ENCODE data around the gene GADD45GIP1.
"Not testable (repeated sequence)": the region's sequence is repeated elsewhere in the genome, so short reads cannot be mapped to it uniquely, and the experiment has no call there.

The GADD45GIP1 gene

DNA sequence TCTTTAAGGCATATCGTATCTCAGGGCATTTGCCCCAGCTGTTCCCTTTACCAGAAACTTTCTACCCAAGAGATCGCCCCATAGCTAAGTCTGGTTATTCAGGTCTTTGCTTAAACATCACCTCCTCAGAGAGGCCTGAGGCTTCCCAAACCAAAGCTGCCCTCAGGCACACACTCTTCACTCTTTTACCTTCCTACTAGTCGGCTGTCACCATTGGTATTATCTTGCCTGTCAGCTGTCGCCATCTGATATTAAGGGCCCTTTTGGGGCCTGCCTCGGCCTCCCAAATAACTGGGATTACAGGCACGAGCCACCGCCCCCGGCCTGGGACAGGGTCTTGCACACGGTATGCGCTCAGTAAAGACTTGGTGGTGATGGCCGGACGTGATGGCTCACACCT is 1.0 kb downstream of the GADD45GIP1 start:
- DNase-seq = no peak

DNA sequence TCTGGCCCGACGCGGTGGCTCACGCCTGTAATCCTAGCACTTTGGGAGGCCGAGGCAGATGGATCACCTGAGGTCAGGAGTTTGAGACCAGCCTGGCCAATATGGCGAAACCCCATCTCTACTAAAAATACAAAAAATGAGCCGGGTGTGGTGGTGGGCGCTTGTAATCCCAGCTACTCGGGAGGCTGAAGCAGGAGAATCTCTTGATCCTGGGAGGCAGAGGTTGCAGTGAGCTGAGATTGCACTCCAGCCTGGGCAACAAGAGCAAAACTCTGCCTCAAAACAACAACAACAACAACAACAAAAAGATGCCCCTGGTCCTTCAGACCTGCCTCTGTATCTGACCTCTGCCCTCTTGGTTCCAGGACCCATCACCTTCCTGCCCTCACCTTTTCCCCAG is 1.4 kb downstream of the GADD45GIP1 start:
- not testable (repeated sequence) for DNase-seq

DNA sequence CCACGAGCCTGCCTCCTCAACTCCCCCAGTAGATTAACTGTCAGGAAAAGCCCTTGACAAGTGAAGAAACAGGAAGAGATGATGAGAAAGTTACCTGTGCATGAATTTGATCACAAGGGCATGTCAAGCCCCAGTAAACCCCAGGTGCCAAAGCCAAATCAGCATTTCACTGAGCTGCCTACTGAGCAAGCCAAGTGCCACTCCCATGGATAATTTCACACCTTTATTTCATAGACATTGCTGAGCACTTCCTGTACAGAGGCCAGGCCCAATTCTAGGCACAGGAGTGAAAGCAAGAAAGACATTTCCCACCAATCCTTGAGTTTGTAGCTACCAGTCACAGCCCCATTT is 2.4 kb downstream of the GADD45GIP1 start:
- DNase-seq = no peak

DNA sequence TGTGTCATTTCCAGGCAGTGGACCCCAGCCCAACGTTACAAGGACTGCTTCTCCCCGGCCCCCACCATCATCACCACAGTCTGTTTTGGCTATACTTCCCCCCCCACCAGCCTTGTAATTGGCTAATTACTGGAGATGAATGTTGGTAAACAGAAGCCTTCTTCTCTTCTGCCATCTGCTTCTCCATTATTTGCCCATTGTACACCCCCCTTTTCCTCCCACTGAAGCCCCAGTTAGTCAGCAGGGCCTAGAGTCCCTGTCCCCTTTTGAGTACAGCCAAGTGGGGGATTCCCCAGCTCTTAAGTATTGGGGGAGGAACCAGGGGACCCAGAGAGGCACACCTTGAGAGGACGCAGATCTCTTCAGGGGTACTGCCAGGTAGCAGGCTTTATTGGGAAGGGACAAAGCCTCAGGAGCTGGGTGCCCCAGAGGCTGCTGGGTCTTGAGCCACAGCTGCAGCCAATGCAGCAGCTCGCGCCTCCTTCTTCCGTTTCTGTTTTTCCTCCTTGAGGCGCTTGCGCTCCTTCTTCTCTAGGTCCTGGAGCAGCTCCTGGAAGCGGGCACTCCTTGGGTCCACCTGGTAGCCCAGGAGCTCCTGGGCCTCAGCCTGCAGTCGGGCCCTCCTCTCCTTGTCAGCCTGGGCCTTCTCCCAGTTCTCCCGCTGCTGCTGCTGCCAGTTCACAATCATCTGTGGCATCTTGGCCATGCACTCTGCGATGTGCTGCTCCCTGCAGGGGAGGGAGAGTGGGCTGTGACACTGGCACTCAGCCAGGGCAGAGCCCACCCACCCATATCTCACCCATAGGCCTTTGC is 3.0 kb downstream of the GADD45GIP1 start:
- DNase-seq = peak; percentile 97

DNA sequence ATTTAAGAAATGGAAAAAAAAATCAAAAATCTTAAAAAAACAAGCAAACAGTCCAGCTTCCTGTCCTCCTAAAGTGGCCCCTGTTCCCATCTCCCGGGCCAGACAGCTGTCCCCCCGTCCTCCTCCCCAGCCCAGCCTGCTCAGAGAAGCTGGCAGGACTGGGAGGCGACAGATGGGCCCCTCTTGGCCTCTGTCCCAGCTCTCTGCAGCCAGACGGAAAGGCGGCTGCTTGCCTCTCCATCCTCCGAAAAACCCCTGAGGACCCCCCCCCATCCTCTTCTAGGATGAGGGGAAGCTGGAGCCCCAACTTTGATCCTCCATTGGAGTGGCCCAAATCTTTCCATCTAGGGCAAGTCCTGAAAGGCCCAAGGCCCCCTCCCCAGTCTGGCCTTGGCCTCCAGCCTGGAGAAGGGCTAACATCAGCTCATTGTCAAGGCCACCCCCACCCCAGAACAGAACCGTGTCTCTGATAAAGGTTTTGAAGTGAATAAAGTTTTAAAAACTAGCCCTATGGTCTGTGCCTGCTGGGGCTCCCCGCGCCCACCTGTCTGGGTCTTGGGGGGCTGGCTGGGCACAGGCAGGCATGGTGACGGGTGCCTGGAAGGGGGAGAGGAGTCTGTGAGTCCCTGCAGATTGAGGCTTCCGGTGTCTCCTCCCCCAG is 3.8 kb downstream of the GADD45GIP1 start:
- peak; percentile 96 for DNase-seq

DNA sequence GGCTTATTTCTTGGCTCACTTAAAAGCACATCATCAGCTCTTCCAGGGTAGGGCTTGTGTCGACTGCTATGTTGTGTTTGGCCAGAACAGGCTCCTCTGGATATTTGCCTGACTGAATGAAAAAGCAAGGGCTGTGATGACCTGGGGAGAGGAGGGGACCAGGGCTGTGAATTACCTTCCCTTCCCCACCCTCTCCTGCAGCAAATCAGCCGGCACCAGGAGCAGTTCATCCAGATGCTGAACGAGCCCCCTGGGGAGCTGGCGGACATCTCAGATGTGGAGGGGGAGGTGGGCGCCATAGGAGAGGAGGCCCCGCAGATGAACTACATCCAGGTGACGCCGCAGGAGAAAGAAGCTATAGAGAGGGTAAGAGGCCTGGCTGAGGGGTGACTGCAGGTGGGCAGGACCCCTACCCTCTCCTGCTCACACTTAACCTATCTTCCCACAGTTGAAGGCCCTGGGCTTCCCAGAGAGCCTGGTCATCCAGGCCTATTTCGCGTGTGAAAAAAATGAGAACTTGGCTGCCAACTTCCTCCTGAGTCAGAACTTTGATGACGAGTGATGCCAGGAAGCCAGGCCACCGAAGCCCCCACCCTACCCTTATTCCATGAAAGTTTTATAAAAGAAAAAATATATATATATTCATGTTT is 4.4 kb downstream of the GADD45GIP1 start:
- DNase-seq = peak; percentile 73

DNA sequence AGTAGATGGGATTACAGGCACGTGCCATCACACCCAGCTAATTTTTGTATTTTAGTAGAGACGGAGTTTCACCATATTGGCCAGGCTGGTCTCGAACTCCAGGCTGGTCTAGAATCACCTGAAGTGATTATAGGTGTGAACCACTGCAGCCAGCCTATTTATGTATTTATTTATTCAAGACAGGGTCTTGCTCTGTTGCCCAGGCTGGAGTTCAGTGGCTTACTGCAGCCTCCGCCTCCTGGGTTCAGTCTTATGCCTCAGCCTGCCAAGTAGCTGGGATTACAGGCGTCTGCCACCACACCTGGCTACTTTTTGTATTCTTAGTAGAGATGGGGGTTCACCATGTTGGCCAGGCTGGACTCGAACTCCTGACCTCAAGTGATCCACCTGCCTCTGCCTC is 5.0 kb downstream of the GADD45GIP1 start:
- peak; percentile 53 for DNase-seq

DNA sequence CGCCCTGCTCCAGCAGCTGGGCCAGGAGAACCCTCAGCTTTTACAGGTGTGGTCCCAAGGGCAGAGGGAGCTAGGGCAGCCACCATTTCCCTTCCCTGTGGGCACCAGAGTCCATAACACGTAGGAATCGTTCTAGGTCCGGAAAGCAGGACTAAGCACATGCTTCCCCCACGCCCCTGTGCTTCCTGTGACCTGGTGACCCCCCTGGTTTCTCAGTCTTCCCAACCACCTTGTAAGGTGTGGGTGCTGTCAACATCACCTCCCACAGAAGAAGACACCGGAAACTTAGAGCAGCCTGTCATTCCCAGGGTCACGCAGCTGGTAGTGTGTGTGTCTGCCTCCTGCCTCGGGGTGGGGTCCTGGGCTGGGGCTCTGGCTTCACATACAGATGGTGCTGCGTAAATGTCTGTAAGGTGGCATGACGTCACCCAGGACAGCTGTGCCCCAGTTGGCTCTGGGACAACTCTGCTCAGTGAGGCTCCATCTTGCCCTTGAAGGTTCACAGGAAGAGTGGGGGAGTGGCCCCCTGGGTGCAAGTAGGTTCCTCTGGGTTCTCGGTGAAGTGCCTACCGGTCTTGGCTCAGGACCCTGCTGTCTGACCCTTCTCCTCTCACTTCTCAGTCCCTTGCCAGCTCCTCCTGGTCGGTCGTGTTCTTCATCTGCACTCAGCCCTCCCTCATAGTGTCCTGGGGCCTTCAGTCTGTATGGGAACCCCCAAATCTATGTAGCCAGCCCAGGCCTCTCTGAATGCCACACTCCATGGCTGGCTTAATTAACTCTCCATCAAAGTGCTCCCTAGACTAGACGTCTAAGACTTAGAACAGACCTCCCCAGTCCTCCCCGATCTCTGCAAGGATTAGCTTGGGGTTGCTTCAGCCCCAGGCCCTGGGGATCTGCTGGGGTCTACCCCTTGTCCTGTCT is 7.4 kb downstream of the GADD45GIP1 start:
- no peak for DNase-seq

DNA sequence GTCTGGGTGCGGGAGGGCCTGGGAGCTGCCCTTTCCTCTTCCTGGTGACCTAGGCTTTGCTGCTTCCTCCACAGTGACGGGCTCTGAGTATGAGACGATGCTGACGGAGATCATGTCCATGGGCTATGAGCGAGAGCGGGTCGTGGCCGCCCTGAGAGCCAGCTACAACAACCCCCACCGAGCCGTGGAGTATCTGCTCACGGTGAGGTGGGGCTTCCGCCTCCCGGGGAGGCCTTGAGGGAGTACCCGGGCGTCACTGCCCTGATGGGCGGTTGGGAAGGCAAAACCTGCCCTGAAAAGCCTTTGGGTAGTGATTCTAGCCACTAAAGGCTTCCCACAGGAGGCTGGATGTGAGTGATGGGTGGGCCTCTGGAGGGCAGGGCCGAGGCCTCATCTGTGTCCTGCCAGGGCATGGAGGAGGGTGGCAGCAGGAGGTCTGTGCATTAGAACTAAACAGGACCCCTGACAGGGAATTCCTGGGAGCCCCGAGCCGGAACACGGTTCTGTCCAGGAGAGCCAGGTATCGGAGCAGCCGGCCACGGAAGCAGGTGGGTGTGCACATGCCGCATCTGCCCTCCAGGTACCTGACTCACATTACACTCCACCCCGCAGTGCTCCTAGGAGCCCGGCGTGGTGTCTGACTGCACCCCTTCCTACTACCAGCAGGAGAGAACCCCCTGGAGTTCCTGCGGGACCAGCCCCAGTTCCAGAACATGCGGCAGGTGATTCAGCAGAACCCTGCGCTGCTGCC is 8.2 kb downstream of the GADD45GIP1 start:
- DNase-seq = no peak

DNA sequence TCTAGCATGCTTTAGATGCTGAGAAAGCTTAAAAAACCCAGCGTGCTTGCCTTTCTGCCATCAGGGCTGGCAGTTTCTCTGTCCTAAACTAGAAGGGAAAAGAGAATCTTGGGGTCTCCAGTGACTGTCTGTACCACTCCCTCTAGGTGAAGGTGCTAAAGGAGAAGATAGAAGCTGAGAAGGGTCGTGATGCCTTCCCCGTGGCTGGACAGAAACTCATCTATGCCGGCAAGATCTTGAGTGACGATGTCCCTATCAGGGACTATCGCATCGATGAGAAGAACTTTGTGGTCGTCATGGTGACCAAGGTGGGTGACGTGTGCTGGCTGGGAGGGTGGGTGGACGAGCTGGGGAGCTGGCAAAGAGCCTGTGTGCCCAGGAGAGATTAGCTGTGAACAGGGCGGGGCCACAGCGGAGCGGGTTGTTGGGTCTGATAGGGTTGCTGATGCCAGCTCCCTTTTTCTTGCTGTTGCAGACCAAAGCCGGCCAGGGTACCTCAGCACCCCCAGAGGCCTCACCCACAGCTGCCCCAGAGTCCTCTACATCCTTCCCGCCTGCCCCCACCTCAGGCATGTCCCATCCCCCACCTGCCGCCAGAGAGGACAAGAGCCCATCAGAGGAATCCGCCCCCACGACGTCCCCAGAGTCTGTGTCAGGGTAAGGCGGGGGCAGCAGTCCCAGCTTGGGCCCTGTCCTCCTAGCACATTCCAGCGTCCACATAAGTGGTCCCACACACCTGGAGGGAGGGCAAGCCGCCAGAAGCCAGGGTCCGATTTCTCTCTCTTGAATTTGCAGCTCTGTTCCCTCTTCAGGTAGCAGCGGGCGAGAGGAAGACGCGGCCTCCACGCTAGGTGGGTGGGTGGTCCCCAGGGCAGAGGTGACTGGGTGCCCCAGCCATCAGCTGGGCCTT is 9.1 kb downstream of the GADD45GIP1 start:
- DNase-seq = no peak

DNA sequence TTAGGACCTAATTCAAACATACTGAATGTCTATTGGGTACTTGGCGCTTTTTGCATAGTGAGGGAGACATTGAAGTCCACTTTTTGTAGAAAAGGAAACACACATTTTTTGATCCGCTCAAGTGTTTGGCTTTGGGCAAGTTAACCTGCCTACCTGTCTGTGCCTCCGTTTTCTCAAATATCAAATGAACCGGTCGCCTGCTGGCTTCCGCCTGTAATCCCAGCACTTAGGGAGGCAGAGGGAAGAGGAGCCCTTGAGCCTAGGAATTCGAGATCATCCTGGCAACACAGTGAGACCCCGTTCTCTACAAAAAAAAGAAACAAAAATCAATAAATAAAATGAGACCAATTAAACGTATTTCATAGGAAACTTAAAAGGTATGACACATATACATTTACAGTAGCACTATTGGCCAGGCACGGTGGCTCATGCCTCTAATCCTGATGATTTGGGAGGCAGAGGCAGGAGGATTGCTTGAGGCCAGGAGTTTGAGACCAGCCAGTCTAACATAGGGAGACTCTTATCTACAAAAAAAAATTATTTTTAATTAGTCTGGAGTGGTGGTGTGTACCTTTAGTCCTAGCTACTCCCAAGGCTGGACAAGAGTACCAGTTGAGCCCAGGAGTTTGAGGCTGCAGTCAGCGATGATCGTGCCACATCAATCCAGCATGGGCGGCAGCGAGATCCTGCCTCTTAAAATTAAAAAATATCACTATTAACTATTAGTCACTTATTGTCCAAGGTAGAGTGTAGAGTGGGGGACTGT is 10.1 kb downstream of the GADD45GIP1 start:
- DNase-seq = peak; percentile 64

DNA sequence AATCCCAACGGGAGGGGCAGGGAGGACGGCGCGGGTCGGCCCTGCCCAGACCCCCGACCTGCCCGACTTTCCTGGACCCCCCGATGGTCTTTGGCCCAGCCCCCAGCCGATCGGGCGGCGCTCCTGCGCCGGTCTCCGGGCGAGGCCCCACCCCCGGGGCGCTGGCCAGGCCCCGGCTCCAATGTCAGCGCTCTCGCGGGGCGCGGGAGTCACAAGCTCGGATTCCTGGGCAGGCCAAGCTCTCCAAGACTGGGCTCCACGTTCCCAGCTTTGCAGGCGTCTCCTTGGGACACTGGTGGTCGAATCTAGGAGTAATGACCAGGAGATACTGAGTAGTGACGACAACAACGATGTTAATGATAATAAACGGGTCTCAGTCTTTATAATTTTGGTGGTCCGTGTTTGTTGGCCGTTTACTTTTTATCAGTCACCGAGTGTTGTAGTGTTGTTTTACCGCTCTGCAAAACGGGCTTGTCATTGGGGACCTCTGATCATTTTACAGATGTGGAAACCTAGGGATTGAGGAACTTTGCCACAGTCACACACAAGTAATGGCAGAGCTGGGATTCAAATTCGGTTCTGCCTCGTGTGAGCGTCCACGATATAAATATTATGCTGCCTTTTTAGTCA is 10.8 kb downstream of the GADD45GIP1 start:
- peak; percentile 80 for DNase-seq

DNA sequence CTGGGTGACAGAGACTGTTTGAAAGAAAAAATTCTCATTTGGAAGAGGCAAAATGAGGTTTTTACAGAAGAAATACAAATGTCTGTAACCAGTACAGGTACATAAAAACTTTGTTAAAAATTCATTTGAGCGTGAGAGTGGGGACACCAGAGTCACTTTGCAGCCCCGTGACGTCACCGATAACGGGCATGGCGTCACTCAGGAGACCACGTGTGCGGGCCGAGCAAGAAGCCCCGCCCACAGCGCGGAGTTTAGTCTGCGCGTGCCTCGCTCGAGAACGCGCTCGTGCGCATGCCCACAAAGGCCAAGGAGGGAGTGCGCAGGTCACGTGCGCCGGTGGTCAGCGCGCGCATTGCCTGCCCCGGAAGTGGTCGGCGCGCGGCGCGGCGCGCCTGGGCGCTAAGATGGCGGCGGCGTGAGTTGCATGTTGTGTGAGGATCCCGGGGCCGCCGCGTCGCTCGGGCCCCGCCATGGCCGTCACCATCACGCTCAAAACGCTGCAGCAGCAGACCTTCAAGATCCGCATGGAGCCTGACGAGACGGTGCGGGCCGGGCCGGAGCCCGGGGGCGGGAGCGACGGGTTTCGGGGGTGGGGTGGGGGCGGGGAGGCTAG is 11.4 kb downstream of the GADD45GIP1 start, which contains the start of gene RAD23A:
Gene RAD23A, plus strand, starts transcription at position 384 of the 613 bp plus-strand sequence. Its CDS starts 87 bp downstream, at position 471.
- peak; percentile 100 for DNase-seq

DNA sequence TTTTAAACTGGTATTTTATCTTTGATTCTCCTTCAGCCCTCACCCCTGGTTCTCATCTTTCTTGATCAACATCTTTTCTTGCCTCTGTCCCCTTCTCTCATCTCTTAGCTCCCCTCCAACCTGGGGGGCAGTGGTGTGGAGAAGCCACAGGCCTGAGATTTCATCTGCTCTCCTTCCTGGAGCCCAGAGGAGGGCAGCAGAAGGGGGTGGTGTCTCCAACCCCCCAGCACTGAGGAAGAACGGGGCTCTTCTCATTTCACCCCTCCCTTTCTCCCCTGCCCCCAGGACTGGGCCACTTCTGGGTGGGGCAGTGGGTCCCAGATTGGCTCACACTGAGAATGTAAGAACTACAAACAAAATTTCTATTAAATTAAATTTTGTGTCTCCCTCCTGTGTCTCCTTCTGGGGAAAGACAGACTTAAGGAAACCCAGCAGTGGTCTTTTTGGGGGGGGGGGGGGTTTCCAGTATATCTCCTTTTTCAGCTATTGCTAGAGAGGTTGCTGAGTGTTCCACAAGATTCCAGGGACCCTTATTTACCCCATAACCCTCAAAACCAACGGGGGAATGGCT is 12.8 kb downstream of the GADD45GIP1 start:
- no peak for DNase-seq

DNA sequence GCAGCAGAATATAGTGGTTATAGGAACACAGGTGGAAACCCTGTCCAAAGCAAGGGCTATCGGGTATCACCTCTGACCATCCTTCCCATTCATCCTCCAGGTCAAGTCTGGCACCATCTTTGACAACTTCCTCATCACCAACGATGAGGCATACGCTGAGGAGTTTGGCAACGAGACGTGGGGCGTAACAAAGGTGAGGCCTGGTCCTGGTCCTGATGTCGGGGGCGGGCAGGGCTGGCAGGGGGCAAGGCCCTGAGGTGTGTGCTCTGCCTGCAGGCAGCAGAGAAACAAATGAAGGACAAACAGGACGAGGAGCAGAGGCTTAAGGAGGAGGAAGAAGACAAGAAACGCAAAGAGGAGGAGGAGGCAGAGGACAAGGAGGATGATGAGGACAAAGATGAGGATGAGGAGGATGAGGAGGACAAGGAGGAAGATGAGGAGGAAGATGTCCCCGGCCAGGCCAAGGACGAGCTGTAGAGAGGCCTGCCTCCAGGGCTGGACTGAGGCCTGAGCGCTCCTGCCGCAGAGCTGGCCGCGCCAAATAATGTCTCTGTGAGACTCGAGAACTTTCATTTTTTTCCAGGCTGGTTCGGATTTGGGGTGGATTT is 13.5 kb downstream of the GADD45GIP1 start:
- DNase-seq = no peak

DNA sequence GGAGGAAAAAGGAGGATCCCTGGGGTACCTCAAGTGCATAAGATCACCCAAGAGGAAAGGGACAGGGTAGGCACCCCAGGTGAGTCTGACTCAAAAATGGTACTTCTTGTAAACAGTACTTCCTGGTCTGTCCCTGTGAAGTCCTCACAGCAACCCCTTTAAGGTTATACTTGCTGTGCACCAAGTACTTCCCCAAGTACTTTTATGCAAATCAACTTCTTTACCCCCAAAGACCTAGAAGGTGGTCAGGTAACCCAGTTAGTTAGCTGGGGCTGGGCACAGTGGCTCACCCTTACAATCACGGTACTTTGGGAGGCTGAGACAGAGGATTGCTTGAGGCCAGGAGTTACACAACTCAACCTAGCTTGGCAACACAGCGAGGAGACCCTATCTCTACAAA is 16.1 kb downstream of the GADD45GIP1 start:
- no peak for DNase-seq

DNA sequence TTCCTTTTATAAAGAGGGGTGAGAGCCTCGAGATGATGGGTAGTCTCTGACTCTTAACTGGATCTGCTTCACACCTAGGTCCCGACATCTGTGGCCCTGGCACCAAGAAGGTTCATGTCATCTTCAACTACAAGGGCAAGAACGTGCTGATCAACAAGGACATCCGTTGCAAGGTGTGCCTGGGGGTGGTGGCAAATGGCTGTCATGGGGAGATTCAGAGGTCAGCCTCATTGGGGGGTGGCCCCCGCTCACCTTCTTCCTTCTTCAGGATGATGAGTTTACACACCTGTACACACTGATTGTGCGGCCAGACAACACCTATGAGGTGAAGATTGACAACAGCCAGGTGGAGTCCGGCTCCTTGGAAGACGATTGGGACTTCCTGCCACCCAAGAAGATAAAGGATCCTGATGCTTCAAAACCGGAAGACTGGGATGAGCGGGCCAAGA is 17.0 kb downstream of the GADD45GIP1 start:
- no peak for DNase-seq
